H1 (cell line): ENCODE results near the gene ABCA13. TPM values are rescaled to one million over a fixed set of nuclear protein-coding genes. Genes with fewer than 3 reads are reported as not detected.

ENCODE experiments used
- CTCF ChIA-PET: fragments of 300-600 bp; sonication (Branson Sonifier 250); formaldehyde crosslinking; loops from one replicate; lab custom pipeline; 2021; ENCODE audit not compliant: partially characterized antibody; lab: Charles Lee
- POLR2A ChIA-PET: fragments of 300-600 bp; sonication (Branson Sonifier 250); formaldehyde crosslinking; loops from one replicate; lab custom pipeline; 2021; ENCODE audit warnings: inconsistent platforms; ENCODE audit not compliant: partially characterized antibody; lab: Charles Lee
- DNase-seq, 2 experiments: peaks; one replicate each; pipeline versions ENCODE4 v3.0.0 to v3.0.0-alpha.2; 2010 to 2022; ENCODE audit warnings: low spot score in 2 of 2, low read depth in 1 of 2, mixed read lengths in 1 of 2
- FAIRE-seq: peaks from 2 replicates; lab custom pipeline; 2011; peaks lifted over from hg19 to GRCh38; lab: Jason Lieb, UNC
- H2AFZ ChIP-seq: 2 replicates; pipeline ENCODE4 v1.8.1; 2012; ENCODE audit warnings: low read length, inconsistent platforms
- H2AK5ac ChIP-seq: 2 replicates; pipeline ENCODE4 v1.6.1; 2013; ENCODE audit warnings: low read depth, low read length
- H2BK120ac ChIP-seq: replicated peaks from 2 replicates; pipeline ENCODE3; 2013; ENCODE audit warnings: low read depth, low read length, inconsistent platforms
- H2BK12ac ChIP-seq: 2 replicates; pipeline ENCODE4 v1.6.1; 2013; ENCODE audit warnings: low read depth, low read length
- H2BK15ac ChIP-seq: 2 replicates; pipeline ENCODE4 v1.6.1; 2013; ENCODE audit warnings: low read length
- H2BK20ac ChIP-seq: 2 replicates; pipeline ENCODE4 v1.6.1; 2013; ENCODE audit warnings: low read length
- H2BK5ac ChIP-seq: 2 replicates; pipeline ENCODE4 v1.6.1; 2013; ENCODE audit warnings: low read depth, low read length
- H3K14ac ChIP-seq: 2 replicates; pipeline ENCODE4 v1.6.1; 2013; ENCODE audit warnings: inconsistent platforms; ENCODE audit not compliant: insufficient read length
- H3K18ac ChIP-seq: 2 replicates; pipeline ENCODE4 v1.6.1; 2013; ENCODE audit warnings: low read length; ENCODE audit errors: extremely low read depth
- H3K23ac ChIP-seq: 2 replicates; pipeline ENCODE4 v1.6.1; 2013; ENCODE audit warnings: inconsistent platforms; ENCODE audit not compliant: insufficient read length
- H3K23me2 ChIP-seq: 2 replicates; pipeline ENCODE4 v1.6.1; 2013; ENCODE audit warnings: low read depth, low read length
- H3K27ac ChIP-seq: 2 replicates; pipeline ENCODE4 v1.6.1; 2011; ENCODE audit warnings: low read depth, low read length, inconsistent platforms
- H3K27me3 ChIP-seq, 4 experiments: replicated peaks in 1 of 4; 1 replicate in 1 of 4; 2 replicates in 3 of 4; pipeline versions ENCODE4 v1.6.1 to v1.8.1; 2011 to 2013; ENCODE audit warnings: low read length in 3 of 4, mild to moderate bottlenecking in 3 of 4, inconsistent platforms in 2 of 4, mixed read lengths in 2 of 4, moderate library complexity in 1 of 4; ENCODE audit not compliant: control insufficient read depth in 3 of 4, insufficient read depth in 3 of 4; ENCODE audit errors: extremely low read depth in 1 of 4
- H3K36me3 ChIP-seq, 4 experiments: 2 replicates each; pipeline versions ENCODE4 v1.6.1 to v1.8.1; 2011 to 2013; ENCODE audit warnings: mild to moderate bottlenecking in 4 of 4, low read length in 3 of 4, moderate library complexity in 2 of 4, control low read depth in 1 of 4, inconsistent platforms in 1 of 4; ENCODE audit not compliant: insufficient read depth in 4 of 4, control insufficient read depth in 2 of 4
- H3K4ac ChIP-seq: replicated peaks from 2 replicates; pipeline ENCODE3; 2013; ENCODE audit warnings: low read length, low read depth, mixed read lengths, inconsistent platforms; ENCODE audit not compliant: insufficient read length
- H3K4me1 ChIP-seq, 4 experiments: replicated peaks in 1 of 4; 1 replicate in 1 of 4; 2 replicates in 3 of 4; pipeline versions ENCODE4 v1.6.1 to v1.8.1; 2011 to 2013; ENCODE audit warnings: low read length in 3 of 4, inconsistent platforms in 2 of 4, mixed read lengths in 1 of 4; ENCODE audit not compliant: insufficient read depth in 4 of 4, control insufficient read depth in 3 of 4
- H3K4me2 ChIP-seq, 2 experiments: 2 replicates each; pipeline versions ENCODE4 v1.6.1 to v1.8.1; 2011 to 2013; ENCODE audit warnings: low read depth in 2 of 2, low read length in 2 of 2, control low read depth in 1 of 2, inconsistent platforms in 1 of 2, mild to moderate bottlenecking in 1 of 2; ENCODE audit not compliant: insufficient read depth in 1 of 2
- H3K4me3 ChIP-seq, 4 experiments: fragments of 200-600, 300-600 bp in 1 of 4; sonication (generic), shearing (Covaris generic), sonication (Bioruptor Twin) in 1 of 4; 2 replicates each; pipeline versions ENCODE4 v1.5.1 to v1.8.1; 2011 to 2016; ENCODE audit warnings: low read length in 4 of 4, low read depth in 3 of 4, control low read depth in 2 of 4, inconsistent platforms in 2 of 4, mild to moderate bottlenecking in 2 of 4, mixed read lengths in 1 of 4, moderate library complexity in 1 of 4; ENCODE audit not compliant: insufficient read depth in 2 of 4; ENCODE audit errors: extremely low read depth in 1 of 4
- H3K56ac ChIP-seq: replicated peaks from 2 replicates; pipeline ENCODE3; 2013; ENCODE audit warnings: low read depth, mild to moderate bottlenecking, mixed read lengths, low read length, inconsistent platforms; ENCODE audit not compliant: insufficient read length
- H3K79me1 ChIP-seq: 2 replicates; pipeline ENCODE4 v1.6.1; 2013; ENCODE audit warnings: low read depth, low read length, control low read depth
- H3K79me2 ChIP-seq, 2 experiments: 2 replicates each; pipeline versions ENCODE4 v1.6.1 to v1.8.1; 2012 to 2013; ENCODE audit warnings: low read length in 2 of 2, mild to moderate bottlenecking in 2 of 2, inconsistent platforms in 1 of 2; ENCODE audit not compliant: insufficient read depth in 2 of 2, control insufficient read depth in 1 of 2
- H3K9ac ChIP-seq, 4 experiments: replicated peaks in 1 of 4; 1 replicate in 1 of 4; 2 replicates in 3 of 4; pipeline versions ENCODE4 v1.6.1 to v1.8.1; 2011 to 2013; ENCODE audit warnings: low read depth in 3 of 4, low read length in 3 of 4, control low read depth in 2 of 4, mild to moderate bottlenecking in 2 of 4, moderate library complexity in 2 of 4, inconsistent platforms in 1 of 4; ENCODE audit errors: extremely low read depth in 1 of 4
- H3K9me3 ChIP-seq, 2 experiments: 2 replicates each; pipeline versions ENCODE4 v1.6.1 to v1.8.1; 2012 to 2013; ENCODE audit warnings: mild to moderate bottlenecking in 2 of 2, moderate library complexity in 2 of 2, control low read depth in 1 of 2, inconsistent platforms in 1 of 2, low read depth in 1 of 2, low read length in 1 of 2, mixed read lengths in 1 of 2; ENCODE audit not compliant: insufficient read depth in 2 of 2
- H4K20me1 ChIP-seq, 2 experiments: replicated peaks in 1 of 2; 2 replicates each; pipeline versions ENCODE3 to v1.8.1; 2011 to 2013; ENCODE audit warnings: inconsistent platforms in 2 of 2, low read length in 2 of 2, mild to moderate bottlenecking in 1 of 2; ENCODE audit not compliant: insufficient read depth in 2 of 2, control insufficient read depth in 1 of 2
- H4K5ac ChIP-seq: 2 replicates; pipeline ENCODE4 v1.6.1; 2013; ENCODE audit warnings: low read length, low read depth, mixed read lengths, inconsistent platforms; ENCODE audit not compliant: insufficient read length
- H4K8ac ChIP-seq: 2 replicates; pipeline ENCODE4 v1.8.0; 2013; ENCODE audit warnings: mild to moderate bottlenecking, moderate library complexity, low read length, inconsistent platforms; ENCODE audit not compliant: insufficient read depth; ENCODE audit errors: extremely low read depth
- H4K91ac ChIP-seq: replicated peaks from 2 replicates; pipeline ENCODE3; 2013; ENCODE audit warnings: low read length, mixed read lengths, inconsistent platforms; ENCODE audit not compliant: insufficient read length
- CBX8 ChIP-seq: fragments of 300-800, 300-1000 bp; sonication (generic); IDR thresholded peaks from 2 replicates; pipeline ENCODE4 v1.7.1; 2016; ENCODE audit warnings: low read depth, low read length, borderline replicate concordance
- NANOG ChIP-seq: IDR thresholded peaks from 2 replicates; pipeline ENCODE4 v1.6.1; 2011; ENCODE audit warnings: low read length, low read depth, mild to moderate bottlenecking, inconsistent platforms; ENCODE audit not compliant: insufficient read depth, poor library complexity, severe bottlenecking
- NRF1 ChIP-seq: IDR thresholded peaks from 2 replicates; pipeline ENCODE4 v1.6.1; 2011; ENCODE audit warnings: mild to moderate bottlenecking, low read depth, low read length, improper control_type of control experiment
- POLR2AphosphoS5 ChIP-seq: IDR thresholded peaks from 2 replicates; pipeline ENCODE4 v1.6.1; 2011; ENCODE audit warnings: low read depth, low read length
- RAD21 ChIP-seq, 2 experiments: IDR thresholded peaks in 1 of 2; conservative IDR thresholded peaks in 1 of 2; 2 replicates each; pipeline ENCODE4 v1.6.1; 2011; ENCODE audit warnings: low read depth in 2 of 2, low read length in 2 of 2, improper control_type of control experiment in 1 of 2, inconsistent platforms in 1 of 2, mild to moderate bottlenecking in 1 of 2, moderate library complexity in 1 of 2
- SP1 ChIP-seq: IDR thresholded peaks from 2 replicates; pipeline ENCODE4 v1.6.1; 2011; ENCODE audit warnings: low read depth, low read length
- TAF1 ChIP-seq: IDR thresholded peaks from 2 replicates; pipeline ENCODE4 v1.6.1; 2011; ENCODE audit warnings: mild to moderate bottlenecking, low read depth, low read length
- TAF7 ChIP-seq: optimal IDR thresholded peaks from 2 replicates; pipeline ENCODE3; 2011; ENCODE audit warnings: low read depth, mild to moderate bottlenecking, inconsistent platforms, low read length, moderate library complexity, borderline replicate concordance
- WGBS, 2 experiments: shearing (Covaris generic) in 1 of 2; methylation state at CpG; one replicate each; pipeline versions ENCODE4 v1.1.6 to v1.1.7; 2013 to 2015; ENCODE audit warnings: low lambda C conversion rate in 2 of 2, mixed read lengths in 2 of 2, inconsistent platforms in 1 of 2, low coverage in 1 of 2, missing lambda C conversion rate in 1 of 2; ENCODE audit not compliant: insufficient replicate concordance in 2 of 2, insufficient coverage in 1 of 2, insufficient read length in 1 of 2; ENCODE audit errors: extremely low coverage in 1 of 2, missing lambda C conversion rate in 1 of 2; 5-methylcytosine and 5-hydroxymethylcytosine counted together
- polyA plus RNA-seq, 7 experiments: library from polyadenylated mRNA; depleted of rRNA in 3 of 7; stranded (reverse) in 5 of 7; unstranded in 2 of 7; fragments of >200 nt in 5 of 7; fragments of 200-250 nt in 2 of 7; gene quantifications; 1 replicate in 5 of 7; 2 replicates in 1 of 7; 4 replicates in 1 of 7; pipeline versions ENCODE4 v1.2.1 to v1.2.3, GENCODE V29; 2011 to 2013; ENCODE audit warnings: missing spikeins in 2 of 7, mixed read lengths in 2 of 7
- total RNA-seq: library from RNA; stranded (reverse); fragmentation: NEBNext Ultra II Directional; extraction: Animal tissue kit (Norgen Biotek cat#: 25700); gene quantifications from 2 replicates; pipeline ENCODE4 v1.2.1, GENCODE V29; 2021
- TF ChIP-seq, protein P1 (sequence below): IDR thresholded peaks from 2 replicates; pipeline ENCODE4 v1.6.1; 2012; ENCODE audit warnings: low read length, inconsistent platforms
- TF ChIP-seq, protein P2 (sequence below): IDR thresholded peaks from 2 replicates; pipeline ENCODE4 v1.6.1; 2012; ENCODE audit warnings: inconsistent platforms

The ABCA13 gene
- total and polyA plus RNA-seq, 2 of the 8 experiments (the other 6 are each of a cell fraction or from before 2014, with no cell fraction given) = 0.07 to 0.09 TPM

DNA sequence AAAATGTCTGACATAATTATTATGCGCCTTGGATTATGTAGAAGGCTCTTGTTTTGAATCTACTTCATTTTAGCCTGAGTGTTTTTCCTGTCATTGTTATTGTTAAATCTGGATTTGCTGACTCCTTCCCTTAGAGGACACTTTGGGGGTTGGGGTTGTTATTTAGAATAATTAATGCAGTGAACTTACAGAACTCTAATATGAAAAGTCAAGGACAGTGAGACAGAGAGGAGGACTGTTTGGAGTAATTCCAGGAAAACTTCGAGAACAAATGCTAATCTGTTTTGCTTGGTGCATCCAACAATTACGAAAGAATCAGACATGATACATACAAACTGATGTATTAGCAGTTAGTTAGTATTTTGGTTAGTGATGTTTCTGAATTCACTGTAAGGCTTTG is 146.1 kb downstream of the ABCA13 start:
- Histone ChIP-seq H3K79me1 (no peaks in the 10 kb centered on the region), H3K56ac (no peak overlapping the region), H3K4me1 (no peaks in the 10 kb centered on the region), H3K4me3 (no peak overlapping the region), H3K27me3 (no peaks in the 10 kb centered on the region), H2BK15ac (no peak overlapping the region), H2AFZ (no peak overlapping the region), H4K8ac (no peak overlapping the region)
- CTCF ChIA-PET = no interaction called here
- TF ChIP-seq CBX8 (no peak), TAF1 (no peak), TAF7 (no peak), NRF1 (no peak), NANOG (no peak), RAD21 (IDR thresholded peaks at IDR 0.05 in 1 of 2, conservative IDR thresholded peaks at IDR 0.05 in 1 of 2; ENCODE audit: low read depth in 2 of 2, low read length in 2 of 2) (no peak), POLR2AphosphoS5 (no peak), SP1 (no peak)
- TF ChIP-seq, protein P1, sequence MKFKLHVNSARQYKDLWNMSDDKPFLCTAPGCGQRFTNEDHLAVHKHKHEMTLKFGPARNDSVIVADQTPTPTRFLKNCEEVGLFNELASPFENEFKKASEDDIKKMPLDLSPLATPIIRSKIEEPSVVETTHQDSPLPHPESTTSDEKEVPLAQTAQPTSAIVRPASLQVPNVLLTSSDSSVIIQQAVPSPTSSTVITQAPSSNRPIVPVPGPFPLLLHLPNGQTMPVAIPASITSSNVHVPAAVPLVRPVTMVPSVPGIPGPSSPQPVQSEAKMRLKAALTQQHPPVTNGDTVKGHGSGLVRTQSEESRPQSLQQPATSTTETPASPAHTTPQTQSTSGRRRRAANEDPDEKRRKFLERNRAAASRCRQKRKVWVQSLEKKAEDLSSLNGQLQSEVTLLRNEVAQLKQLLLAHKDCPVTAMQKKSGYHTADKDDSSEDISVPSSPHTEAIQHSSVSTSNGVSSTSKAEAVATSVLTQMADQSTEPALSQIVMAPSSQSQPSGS = no peak
- TF ChIP-seq, protein P2, sequence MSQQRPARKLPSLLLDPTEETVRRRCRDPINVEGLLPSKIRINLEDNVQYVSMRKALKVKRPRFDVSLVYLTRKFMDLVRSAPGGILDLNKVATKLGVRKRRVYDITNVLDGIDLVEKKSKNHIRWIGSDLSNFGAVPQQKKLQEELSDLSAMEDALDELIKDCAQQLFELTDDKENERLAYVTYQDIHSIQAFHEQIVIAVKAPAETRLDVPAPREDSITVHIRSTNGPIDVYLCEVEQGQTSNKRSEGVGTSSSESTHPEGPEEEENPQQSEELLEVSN = no peak
- TF ChIP-seq, all 59 proteins: peak for 0
- Histone ChIP-seq H3K36me3 (no peaks in the 10 kb centered on the region), H2BK120ac (no peak overlapping the region), H3K14ac (no peak overlapping the region), H2AK5ac (no peak overlapping the region), H2BK20ac (no peak overlapping the region), H3K27ac (no peak overlapping the region), H3K4me2 (no peak overlapping the region), H4K20me1 (no peaks in the 10 kb centered on the region), H3K23me2 (no peaks in the 10 kb centered on the region), H3K9me3 (no peaks in the 10 kb centered on the region), H4K5ac (no peak overlapping the region), H4K91ac (no peak overlapping the region), H3K18ac (no peak overlapping the region), H3K23ac (no peak overlapping the region), H3K9ac (no peak overlapping the region), H3K79me2 (no peaks in the 10 kb centered on the region), H2BK12ac (no peak overlapping the region), H3K4ac (no peak overlapping the region), H2BK5ac (no peak overlapping the region)
- FAIRE-seq (no peak), DNase-seq (no peak)
- POLR2A ChIA-PET = no interaction called here
- 83% methylated on average over 3 of the region's 3 CpGs; no CpG with 5 or more reads in 1 of the 2 experiments for WGBS, 2 experiments
